A549 treated with AZD9567 at 1 μM for 4 hours (cell line): Measurements from ENCODE around the gene OSGIN1. TPM values are rescaled to one million over a fixed set of nuclear protein-coding genes. Genes with fewer than 3 reads are reported as not detected.

Experiments
- total RNA-seq: library from RNA; stranded (reverse); fragments of 200-300 nt; extraction: Qiagen RNA extraction; gene quantifications from 5 replicates; pipeline ENCODE4 v1.2.3, GENCODE V29; 2022; ENCODE audit not compliant: insufficient read depth

OSGIN1 gene, protein sequence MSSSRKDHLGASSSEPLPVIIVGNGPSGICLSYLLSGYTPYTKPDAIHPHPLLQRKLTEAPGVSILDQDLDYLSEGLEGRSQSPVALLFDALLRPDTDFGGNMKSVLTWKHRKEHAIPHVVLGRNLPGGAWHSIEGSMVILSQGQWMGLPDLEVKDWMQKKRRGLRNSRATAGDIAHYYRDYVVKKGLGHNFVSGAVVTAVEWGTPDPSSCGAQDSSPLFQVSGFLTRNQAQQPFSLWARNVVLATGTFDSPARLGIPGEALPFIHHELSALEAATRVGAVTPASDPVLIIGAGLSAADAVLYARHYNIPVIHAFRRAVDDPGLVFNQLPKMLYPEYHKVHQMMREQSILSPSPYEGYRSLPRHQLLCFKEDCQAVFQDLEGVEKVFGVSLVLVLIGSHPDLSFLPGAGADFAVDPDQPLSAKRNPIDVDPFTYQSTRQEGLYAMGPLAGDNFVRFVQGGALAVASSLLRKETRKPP
- total RNA-seq: 16.6 to 38.3 TPM (median 25.8 TPM) in 5 replicates

DNA sequence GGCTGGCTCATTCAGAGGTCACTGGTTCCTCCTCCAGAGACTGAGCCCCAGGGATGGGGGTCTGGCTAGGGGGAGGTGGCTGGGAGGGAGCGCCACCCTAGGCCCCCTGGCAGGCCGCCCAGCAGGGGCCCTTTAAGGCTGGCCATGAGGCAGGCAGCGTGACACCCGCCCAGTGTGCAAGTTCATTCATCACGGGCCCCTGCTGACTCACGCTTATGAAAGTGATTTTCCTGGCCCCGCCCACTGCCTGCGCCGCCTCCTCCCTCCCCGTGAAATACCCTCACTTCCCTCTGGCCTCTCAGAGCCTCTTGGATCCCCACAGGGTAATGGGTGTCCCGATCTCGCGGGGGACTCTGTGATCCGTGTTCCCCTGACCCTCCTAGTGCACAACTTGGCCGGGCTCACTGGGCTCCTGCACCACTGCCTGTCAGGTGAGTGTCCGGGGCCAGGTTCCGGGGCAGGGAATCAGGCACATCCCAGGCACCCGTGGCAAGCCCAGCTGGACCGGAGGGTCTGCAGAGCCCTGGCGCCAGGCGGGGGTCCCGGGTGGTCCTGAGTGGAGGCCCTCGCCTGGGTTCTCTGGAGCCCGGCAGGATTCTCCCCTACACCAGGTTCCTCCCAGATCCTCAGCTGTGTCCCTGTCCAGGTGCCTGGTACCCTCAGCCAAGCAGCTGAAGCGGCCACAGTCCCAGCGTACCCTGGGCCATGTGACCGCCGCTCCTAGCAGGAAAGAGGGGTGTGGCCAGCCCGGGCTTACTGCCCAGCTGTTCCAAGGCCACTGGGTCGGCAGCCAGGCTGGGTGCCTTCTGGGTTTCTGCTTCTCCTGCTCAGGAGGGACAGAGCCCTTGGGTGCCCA lies at the start of gene OSGIN1:
Gene OSGIN1 (plus strand): TSS at position 301 of the 856 bp plus-strand sequence. CDS start 4,432 bp downstream, outside the sequence.

DNA sequence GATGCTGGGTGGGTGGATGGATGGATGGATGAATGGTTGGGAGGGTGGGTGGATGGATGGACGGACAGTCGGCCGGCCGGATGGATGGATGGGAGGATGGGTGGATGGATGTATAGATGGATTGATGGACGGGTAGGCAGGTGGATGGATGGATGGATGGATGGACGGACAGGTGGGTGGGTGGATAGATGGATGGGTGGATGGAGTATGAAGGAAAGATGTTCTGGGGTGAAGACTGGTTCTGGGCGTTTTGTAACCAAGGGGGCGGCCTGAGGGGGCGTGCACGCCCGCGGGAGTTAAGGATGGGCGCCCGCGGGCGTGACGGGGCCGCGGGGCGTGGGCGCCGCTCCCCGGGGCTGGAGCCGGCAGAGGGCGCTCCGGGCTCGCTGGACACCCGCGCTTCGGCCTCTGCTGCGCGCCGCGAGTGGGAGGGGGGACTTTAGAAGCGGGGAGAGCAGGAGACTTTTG lies 14.8 kb downstream of the OSGIN1 start, which contains the start of gene NECAB2:
Gene NECAB2 (plus strand): TSS at position 407 of the 468 bp plus-strand sequence. CDS start 405 bp downstream, outside the sequence.

Other genes with a start within 250 kb of the OSGIN1 start
- gene HSBP1, start 145.3 kb upstream of the OSGIN1 start, total RNA-seq: 141 to 199 TPM (median 196 TPM) in 5 replicates
- 0.89 to 2.6 TPM (median 2.0 TPM) in 5 replicates for gene MLYCD, start 54.1 kb upstream of the OSGIN1 start, total RNA-seq
- gene NECAB2, start 15.0 kb downstream of the OSGIN1 start, total RNA-seq: 2.3 to 3.1 TPM (median 2.5 TPM) in 4 of 5 replicates, not detected in the other
- gene SLC38A8, start 89.6 kb downstream of the OSGIN1 start, total RNA-seq: not detected in 5 replicates
- gene MBTPS1, start 163.7 kb downstream of the OSGIN1 start, total RNA-seq: 40.6 to 52.6 TPM (median 44.6 TPM) in 5 replicates
- gene HSDL1, start 191.9 kb downstream of the OSGIN1 start, total RNA-seq: 19.4 to 22.2 TPM (median 21.4 TPM) in 5 replicates
- 0.20 to 0.38 TPM (median 0.32 TPM) in 4 of 5 replicates, not detected in the other for gene DNAAF1, start 192.1 kb downstream of the OSGIN1 start, total RNA-seq
- gene TAF1C, start 233.8 kb downstream of the OSGIN1 start, total RNA-seq: 17.7 to 39.9 TPM (median 32.8 TPM) in 5 replicates
- gene ADAD2, start 237.9 kb downstream of the OSGIN1 start, total RNA-seq: 0.06 to 0.13 TPM in 2 of 5 replicates, not detected in the others